NCI-H2081 (cell line): Measurements from ENCODE around the gene NELL2.

Experiments
- DNase-seq, 2 experiments: peaks; one replicate each; lab custom pipeline; 2025; lab: John Stamatoyannopoulos, UW

NELL2 gene

GRCh38 chr12:44465139-44465538 is 411.0 kb downstream of the NELL2 start:
- no peak for DNase-seq

- DNase-seq, result no peak
Measured at GRCh38 chr12:44464180-44464579, 411.9 kb downstream of the NELL2 start.

GRCh38 chr12:44462729-44463128 is 413.4 kb downstream of the NELL2 start:
- no peak for DNase-seq

- no peak for DNase-seq
Measured at GRCh38 chr12:44460261-44460660, 415.9 kb downstream of the NELL2 start.

GRCh38 chr12:44459569-44459968 is 416.5 kb downstream of the NELL2 start:
- no peak for DNase-seq
